H1 (cell line): ENCODE data around the gene PUDP. TPM values are rescaled to one million over a fixed set of nuclear protein-coding genes. Genes with fewer than 3 reads are reported as not detected.

Experiments used
- CTCF ChIA-PET: fragments of 300-600 bp; sonication (Branson Sonifier 250); formaldehyde crosslinking; loops from one replicate; lab custom pipeline; 2021; ENCODE audit not compliant: partially characterized antibody; lab: Charles Lee
- POLR2A ChIA-PET: fragments of 300-600 bp; sonication (Branson Sonifier 250); formaldehyde crosslinking; loops from one replicate; lab custom pipeline; 2021; ENCODE audit warnings: inconsistent platforms; ENCODE audit not compliant: partially characterized antibody; lab: Charles Lee
- DNase-seq, 2 experiments: peaks; one replicate each; pipeline versions ENCODE4 v3.0.0 to v3.0.0-alpha.2; 2010 to 2022; ENCODE audit warnings: low spot score in 2 of 2, low read depth in 1 of 2, mixed read lengths in 1 of 2
- FAIRE-seq: peaks from 2 replicates; lab custom pipeline; 2011; peaks lifted over from hg19 to GRCh38; lab: Jason Lieb, UNC
- H2AFZ ChIP-seq: 2 replicates; pipeline ENCODE4 v1.8.1; 2012; ENCODE audit warnings: low read length, inconsistent platforms
- H2AK5ac ChIP-seq: 2 replicates; pipeline ENCODE4 v1.6.1; 2013; ENCODE audit warnings: low read depth, low read length
- H2BK120ac ChIP-seq: replicated peaks from 2 replicates; pipeline ENCODE3; 2013; ENCODE audit warnings: low read depth, low read length, inconsistent platforms
- H2BK12ac ChIP-seq: 2 replicates; pipeline ENCODE4 v1.6.1; 2013; ENCODE audit warnings: low read depth, low read length
- H2BK15ac ChIP-seq: 2 replicates; pipeline ENCODE4 v1.6.1; 2013; ENCODE audit warnings: low read length
- H2BK20ac ChIP-seq: 2 replicates; pipeline ENCODE4 v1.6.1; 2013; ENCODE audit warnings: low read length
- H2BK5ac ChIP-seq: 2 replicates; pipeline ENCODE4 v1.6.1; 2013; ENCODE audit warnings: low read depth, low read length
- H3K14ac ChIP-seq: 2 replicates; pipeline ENCODE4 v1.6.1; 2013; ENCODE audit warnings: inconsistent platforms; ENCODE audit not compliant: insufficient read length
- H3K18ac ChIP-seq: 2 replicates; pipeline ENCODE4 v1.6.1; 2013; ENCODE audit warnings: low read length; ENCODE audit errors: extremely low read depth
- H3K23ac ChIP-seq: 2 replicates; pipeline ENCODE4 v1.6.1; 2013; ENCODE audit warnings: inconsistent platforms; ENCODE audit not compliant: insufficient read length
- H3K23me2 ChIP-seq: 2 replicates; pipeline ENCODE4 v1.6.1; 2013; ENCODE audit warnings: low read depth, low read length
- H3K27ac ChIP-seq: 2 replicates; pipeline ENCODE4 v1.6.1; 2011; ENCODE audit warnings: low read depth, low read length, inconsistent platforms
- H3K27me3 ChIP-seq, 4 experiments: replicated peaks in 1 of 4; 1 replicate in 1 of 4; 2 replicates in 3 of 4; pipeline versions ENCODE4 v1.6.1 to v1.8.1; 2011 to 2013; ENCODE audit warnings: low read length in 3 of 4, mild to moderate bottlenecking in 3 of 4, inconsistent platforms in 2 of 4, mixed read lengths in 2 of 4, moderate library complexity in 1 of 4; ENCODE audit not compliant: control insufficient read depth in 3 of 4, insufficient read depth in 3 of 4; ENCODE audit errors: extremely low read depth in 1 of 4
- H3K36me3 ChIP-seq, 4 experiments: 2 replicates each; pipeline versions ENCODE4 v1.6.1 to v1.8.1; 2011 to 2013; ENCODE audit warnings: mild to moderate bottlenecking in 4 of 4, low read length in 3 of 4, moderate library complexity in 2 of 4, control low read depth in 1 of 4, inconsistent platforms in 1 of 4; ENCODE audit not compliant: insufficient read depth in 4 of 4, control insufficient read depth in 2 of 4
- H3K4ac ChIP-seq: replicated peaks from 2 replicates; pipeline ENCODE3; 2013; ENCODE audit warnings: low read length, low read depth, mixed read lengths, inconsistent platforms; ENCODE audit not compliant: insufficient read length
- H3K4me1 ChIP-seq, 4 experiments: replicated peaks in 1 of 4; 1 replicate in 1 of 4; 2 replicates in 3 of 4; pipeline versions ENCODE4 v1.6.1 to v1.8.1; 2011 to 2013; ENCODE audit warnings: low read length in 3 of 4, inconsistent platforms in 2 of 4, mixed read lengths in 1 of 4; ENCODE audit not compliant: insufficient read depth in 4 of 4, control insufficient read depth in 3 of 4
- H3K4me2 ChIP-seq, 2 experiments: 2 replicates each; pipeline versions ENCODE4 v1.6.1 to v1.8.1; 2011 to 2013; ENCODE audit warnings: low read depth in 2 of 2, low read length in 2 of 2, control low read depth in 1 of 2, inconsistent platforms in 1 of 2, mild to moderate bottlenecking in 1 of 2; ENCODE audit not compliant: insufficient read depth in 1 of 2
- H3K4me3 ChIP-seq, 4 experiments: fragments of 200-600, 300-600 bp in 1 of 4; sonication (generic), shearing (Covaris generic), sonication (Bioruptor Twin) in 1 of 4; 2 replicates each; pipeline versions ENCODE4 v1.5.1 to v1.8.1; 2011 to 2016; ENCODE audit warnings: low read length in 4 of 4, low read depth in 3 of 4, control low read depth in 2 of 4, inconsistent platforms in 2 of 4, mild to moderate bottlenecking in 2 of 4, mixed read lengths in 1 of 4, moderate library complexity in 1 of 4; ENCODE audit not compliant: insufficient read depth in 2 of 4; ENCODE audit errors: extremely low read depth in 1 of 4
- H3K56ac ChIP-seq: replicated peaks from 2 replicates; pipeline ENCODE3; 2013; ENCODE audit warnings: low read depth, mild to moderate bottlenecking, mixed read lengths, low read length, inconsistent platforms; ENCODE audit not compliant: insufficient read length
- H3K79me1 ChIP-seq: 2 replicates; pipeline ENCODE4 v1.6.1; 2013; ENCODE audit warnings: low read depth, low read length, control low read depth
- H3K79me2 ChIP-seq, 2 experiments: 2 replicates each; pipeline versions ENCODE4 v1.6.1 to v1.8.1; 2012 to 2013; ENCODE audit warnings: low read length in 2 of 2, mild to moderate bottlenecking in 2 of 2, inconsistent platforms in 1 of 2; ENCODE audit not compliant: insufficient read depth in 2 of 2, control insufficient read depth in 1 of 2
- H3K9ac ChIP-seq, 4 experiments: replicated peaks in 1 of 4; 1 replicate in 1 of 4; 2 replicates in 3 of 4; pipeline versions ENCODE4 v1.6.1 to v1.8.1; 2011 to 2013; ENCODE audit warnings: low read depth in 3 of 4, low read length in 3 of 4, control low read depth in 2 of 4, mild to moderate bottlenecking in 2 of 4, moderate library complexity in 2 of 4, inconsistent platforms in 1 of 4; ENCODE audit errors: extremely low read depth in 1 of 4
- H3K9me3 ChIP-seq, 2 experiments: 2 replicates each; pipeline versions ENCODE4 v1.6.1 to v1.8.1; 2012 to 2013; ENCODE audit warnings: mild to moderate bottlenecking in 2 of 2, moderate library complexity in 2 of 2, control low read depth in 1 of 2, inconsistent platforms in 1 of 2, low read depth in 1 of 2, low read length in 1 of 2, mixed read lengths in 1 of 2; ENCODE audit not compliant: insufficient read depth in 2 of 2
- H4K20me1 ChIP-seq, 2 experiments: replicated peaks in 1 of 2; 2 replicates each; pipeline versions ENCODE3 to v1.8.1; 2011 to 2013; ENCODE audit warnings: inconsistent platforms in 2 of 2, low read length in 2 of 2, mild to moderate bottlenecking in 1 of 2; ENCODE audit not compliant: insufficient read depth in 2 of 2, control insufficient read depth in 1 of 2
- H4K5ac ChIP-seq: 2 replicates; pipeline ENCODE4 v1.6.1; 2013; ENCODE audit warnings: low read length, low read depth, mixed read lengths, inconsistent platforms; ENCODE audit not compliant: insufficient read length
- H4K8ac ChIP-seq: 2 replicates; pipeline ENCODE4 v1.8.0; 2013; ENCODE audit warnings: mild to moderate bottlenecking, moderate library complexity, low read length, inconsistent platforms; ENCODE audit not compliant: insufficient read depth; ENCODE audit errors: extremely low read depth
- H4K91ac ChIP-seq: replicated peaks from 2 replicates; pipeline ENCODE3; 2013; ENCODE audit warnings: low read length, mixed read lengths, inconsistent platforms; ENCODE audit not compliant: insufficient read length
- CEBPB ChIP-seq: IDR thresholded peaks from 2 replicates; pipeline ENCODE4 v1.6.1; 2012; ENCODE audit warnings: low read depth, low read length
- CREB1 ChIP-seq: IDR thresholded peaks from 2 replicates; pipeline ENCODE4 v1.6.1; 2012; ENCODE audit warnings: inconsistent platforms
- EP300 ChIP-seq, 2 experiments: IDR thresholded peaks; 1 replicate in 1 of 2; 2 replicates in 1 of 2; pipeline ENCODE4 v1.6.1; 2011 to 2012; ENCODE audit warnings: low read depth in 2 of 2, low read length in 2 of 2, mild to moderate bottlenecking in 2 of 2, borderline replicate concordance in 1 of 2, inconsistent platforms in 1 of 2, moderate library complexity in 1 of 2
- HDAC6 ChIP-seq: IDR thresholded peaks from one replicate; pipeline ENCODE4 v1.7.1; 2012; ENCODE audit warnings: low read depth, mild to moderate bottlenecking, inconsistent platforms, low read length, moderate library complexity
- KDM5A ChIP-seq: fragments of 200-600 bp; IDR thresholded peaks from 2 replicates; pipeline ENCODE4 v1.7.1; 2012; ENCODE audit warnings: mild to moderate bottlenecking, low read length, inconsistent platforms, mixed read lengths
- NRF1 ChIP-seq: IDR thresholded peaks from 2 replicates; pipeline ENCODE4 v1.6.1; 2011; ENCODE audit warnings: mild to moderate bottlenecking, low read depth, low read length, improper control_type of control experiment
- RBBP5 ChIP-seq: IDR thresholded peaks from 2 replicates; pipeline ENCODE4 v1.7.1; 2012; ENCODE audit warnings: low read depth, mild to moderate bottlenecking, inconsistent platforms, low read length, moderate library complexity, borderline replicate concordance
- RXRA ChIP-seq: IDR thresholded peaks from 2 replicates; pipeline ENCODE4 v1.6.1; 2011; ENCODE audit warnings: low read depth, mild to moderate bottlenecking, low read length, moderate library complexity; ENCODE audit not compliant: insufficient read depth
- SAP30 ChIP-seq: fragments of 300-600 bp; sonication (generic); IDR thresholded peaks from 2 replicates; pipeline ENCODE4 v1.7.1; 2012; ENCODE audit warnings: low read length, moderate library complexity, mild to moderate bottlenecking, inconsistent platforms; ENCODE audit not compliant: insufficient read depth, insufficient replicate concordance
- SIN3A ChIP-seq, 2 experiments: IDR thresholded peaks in 1 of 2; conservative IDR thresholded peaks in 1 of 2; 2 replicates each; pipeline ENCODE4 v1.6.1; 2011 to 2012; ENCODE audit warnings: low read length in 2 of 2, improper control_type of control experiment in 1 of 2, low read depth in 1 of 2, mild to moderate bottlenecking in 1 of 2
- SIRT6 ChIP-seq: IDR thresholded peaks from one replicate; pipeline ENCODE4 v1.7.1; 2012; ENCODE audit warnings: low read length, inconsistent platforms
- TCF12 ChIP-seq: IDR thresholded peaks from 2 replicates; pipeline ENCODE4 v1.6.1; 2011; ENCODE audit warnings: low read depth, mild to moderate bottlenecking, low read length
- WGBS, 2 experiments: shearing (Covaris generic) in 1 of 2; methylation state at CpG; one replicate each; pipeline versions ENCODE4 v1.1.6 to v1.1.7; 2013 to 2015; ENCODE audit warnings: low lambda C conversion rate in 2 of 2, mixed read lengths in 2 of 2, inconsistent platforms in 1 of 2, low coverage in 1 of 2, missing lambda C conversion rate in 1 of 2; ENCODE audit not compliant: insufficient replicate concordance in 2 of 2, insufficient coverage in 1 of 2, insufficient read length in 1 of 2; ENCODE audit errors: extremely low coverage in 1 of 2, missing lambda C conversion rate in 1 of 2; 5-methylcytosine and 5-hydroxymethylcytosine counted together
- polyA plus RNA-seq, 7 experiments: library from polyadenylated mRNA; depleted of rRNA in 3 of 7; stranded (reverse) in 5 of 7; unstranded in 2 of 7; fragments of >200 nt in 5 of 7; fragments of 200-250 nt in 2 of 7; gene quantifications; 1 replicate in 5 of 7; 2 replicates in 1 of 7; 4 replicates in 1 of 7; pipeline versions ENCODE4 v1.2.1 to v1.2.3, GENCODE V29; 2011 to 2013; ENCODE audit warnings: missing spikeins in 2 of 7, mixed read lengths in 2 of 7
- total RNA-seq: library from RNA; stranded (reverse); fragmentation: NEBNext Ultra II Directional; extraction: Animal tissue kit (Norgen Biotek cat#: 25700); gene quantifications from 2 replicates; pipeline ENCODE4 v1.2.1, GENCODE V29; 2021

The PUDP gene
- total and polyA plus RNA-seq, 2 of the 8 experiments (the other 6 are each of a cell fraction or from before 2014, with no cell fraction given): 27.2 to 30.2 TPM

DNA sequence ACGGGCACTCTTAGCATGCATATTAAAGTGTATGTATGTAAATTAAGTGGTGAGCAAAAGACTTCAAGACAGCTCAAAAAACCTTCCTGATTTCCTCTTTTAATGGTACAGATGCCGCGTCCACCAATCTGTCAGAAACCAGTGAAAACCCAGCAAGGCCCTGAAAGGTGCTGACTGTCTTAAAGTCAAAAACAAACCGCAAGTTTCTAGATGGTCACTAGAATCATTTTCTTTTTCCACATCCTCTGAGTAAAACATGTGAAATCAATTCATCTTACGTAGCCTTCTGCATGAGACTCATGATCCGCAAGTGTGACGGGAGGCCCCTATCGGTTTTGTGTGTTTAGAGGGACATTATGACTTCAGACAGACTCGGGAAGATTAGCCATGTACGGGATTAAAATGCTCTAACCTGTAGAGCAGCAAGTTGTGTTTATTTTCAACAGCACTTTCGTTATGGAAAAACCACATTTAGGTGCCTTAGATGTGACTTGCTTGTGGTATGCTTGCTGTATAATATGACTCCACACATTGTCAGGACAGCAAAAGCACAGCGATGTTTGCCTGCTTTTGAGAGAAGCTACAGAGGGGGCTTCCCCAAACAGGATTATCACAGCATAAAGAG lies 88.6 kb downstream of the PUDP start:
- H4K8ac ChIP-seq: no peak overlapping the region
- H3K18ac ChIP-seq: no peak overlapping the region
- no peak for TF ChIP-seq SIRT6
- no peak for TF ChIP-seq SIN3A (conservative IDR thresholded peaks at IDR 0.05 in 1 of 2, IDR thresholded peaks at IDR 0.05 in 1 of 2; ENCODE audit: low read depth in 1 of 2, low read length in 2 of 2)
- no peak for TF ChIP-seq CREB1
- TF ChIP-seq NRF1: no peak
- TF ChIP-seq RBBP5: no peak
- no peak for TF ChIP-seq KDM5A
- TF ChIP-seq CEBPB: no peak
- TF ChIP-seq SAP30: no peak
- no peak for TF ChIP-seq HDAC6
- no peak for TF ChIP-seq RXRA
- TF ChIP-seq EP300 (IDR thresholded peaks at IDR 0.05; ENCODE audit: borderline replicate concordance in 1 of 2, low read depth in 2 of 2, low read length in 2 of 2): no peak
- no peak for TF ChIP-seq TCF12
- no peak overlapping the region for H4K5ac ChIP-seq
- H3K56ac ChIP-seq: no peak overlapping the region
- H3K27ac ChIP-seq: no peak overlapping the region
- H2AFZ ChIP-seq: no peak overlapping the region
- H3K79me1 ChIP-seq: no peaks in the 10 kb centered on the region
- H3K4ac ChIP-seq: no peak overlapping the region
- H2BK20ac ChIP-seq: no peak overlapping the region
- CTCF ChIA-PET: no interaction called here
- H3K14ac ChIP-seq: no peak overlapping the region
- 96% methylated on average over 12 of the region's 12 CpGs; no CpG with 5 or more reads in 1 of the 2 experiments for WGBS, 2 experiments
- no peak overlapping the region for H2AK5ac ChIP-seq
- H3K36me3 ChIP-seq: no peaks in the 10 kb centered on the region
- no peak for FAIRE-seq
- H4K91ac ChIP-seq: no peak overlapping the region
- no peak overlapping the region for H3K9ac ChIP-seq
- no peaks in the 10 kb centered on the region for H3K27me3 ChIP-seq
- H3K4me2 ChIP-seq: no peak overlapping the region
- H3K9me3 ChIP-seq: no peaks in the 10 kb centered on the region
- POLR2A ChIA-PET: no interaction called here
- no peak overlapping the region for H3K4me3 ChIP-seq
- H2BK5ac ChIP-seq: no peak overlapping the region
- H3K79me2 ChIP-seq: no peaks in the 10 kb centered on the region
- H4K20me1 ChIP-seq: no peaks in the 10 kb centered on the region
- H2BK15ac ChIP-seq: no peak overlapping the region
- H3K23ac ChIP-seq: no peak overlapping the region
- no peaks in the 10 kb centered on the region for H3K23me2 ChIP-seq
- DNase-seq: no peak
- no peak overlapping the region for H2BK12ac ChIP-seq
- H3K4me1 ChIP-seq: no peaks in the 10 kb centered on the region
- no peak overlapping the region for H2BK120ac ChIP-seq
